Stimulated activated CD4-positive, alpha-beta T cell treated with anti-CD3 and anti-CD28 coated beads, TNF-alpha, amount 100 ng/mL, for 24 hours (primary cell): Measurements from ENCODE around the gene RBMXL2.

Source experiments
- DNase-seq, 3 experiments: peaks; one replicate each; pipeline ENCODE4 v3.0.0-alpha.2; 2020; ENCODE audit warnings: low read depth in 3 of 3

The RBMXL2 gene

GRCh38 chr11:7088921-7089320, at the start of gene RBMXL2:
Gene RBMXL2, plus strand, starts transcription at chr11:7088998. Its CDS starts 123 bp downstream, at chr11:7089121.
- DNase-seq = no peak

GRCh38 chr11:7046474-7047175, 42.2 kb upstream of the RBMXL2 start:
- no peak for DNase-seq

- no peak for DNase-seq
These were observed 38.6 kb upstream of the RBMXL2 start for GRCh38 chr11:7050191-7050590.

- DNase-seq = no peak
These were observed 31.8 kb upstream of the RBMXL2 start for GRCh38 chr11:7056828-7057513.

- no peak for DNase-seq
These were observed 31.2 kb upstream of the RBMXL2 start for GRCh38 chr11:7057641-7058040.

- no peak for DNase-seq
These were observed 27.9 kb upstream of the RBMXL2 start for GRCh38 chr11:7060868-7061267.

- no peak for DNase-seq
These were observed 26.3 kb upstream of the RBMXL2 start for GRCh38 chr11:7062534-7062933.

GRCh38 chr11:7072401-7073028, 16.3 kb upstream of the RBMXL2 start:
- no peak for DNase-seq

- no peak for DNase-seq
These were observed 11.7 kb upstream of the RBMXL2 start for GRCh38 chr11:7077101-7077500.

- DNase-seq = no peak
These were observed 9.2 kb upstream of the RBMXL2 start for GRCh38 chr11:7079545-7080135.

GRCh38 chr11:7080900-7081299, 7.9 kb upstream of the RBMXL2 start:
- DNase-seq = no peak

GRCh38 chr11:7081441-7081840, 7.4 kb upstream of the RBMXL2 start:
- no peak for DNase-seq

GRCh38 chr11:7089328-7090251, 792 bp downstream of the RBMXL2 start:
- no peak for DNase-seq

- DNase-seq = no peak
These were observed 9.5 kb downstream of the RBMXL2 start for GRCh38 chr11:7098235-7098832.

- no peak for DNase-seq
These were observed 27.0 kb downstream of the RBMXL2 start for GRCh38 chr11:7115780-7116179.

GRCh38 chr11:7116370-7116769, 27.6 kb downstream of the RBMXL2 start:
- DNase-seq = no peak

GRCh38 chr11:7138051-7138450, 49.3 kb downstream of the RBMXL2 start:
- DNase-seq = no peak
